ENCODE data around the gene DMBT1.
A peak's percentile ranks its signal among the peaks of the same experiment; 100 is the strongest.

Gene DMBT1

DNA sequence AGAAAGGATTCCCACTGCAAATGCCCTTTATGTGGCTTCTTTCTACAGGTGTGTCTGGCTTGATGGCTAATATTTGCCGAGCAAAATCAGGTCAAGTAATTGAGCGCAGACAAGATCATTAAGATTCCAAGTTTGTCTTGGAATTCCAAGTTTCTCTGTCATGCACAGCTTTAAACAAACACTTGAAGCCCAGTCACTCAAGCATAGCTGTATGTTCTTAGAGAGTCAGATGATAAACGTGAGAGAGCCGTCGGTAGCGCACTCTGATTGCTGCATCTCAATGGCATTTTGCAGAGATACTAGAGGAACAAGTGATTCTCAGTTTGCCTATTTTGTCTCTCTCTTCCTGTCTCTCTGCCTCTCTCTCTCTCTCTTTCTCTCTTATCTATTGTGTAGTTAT, 658 bp downstream of the DMBT1 start:
- no peak for TF ChIP-seq CTCF (IDR thresholded peaks at IDR 0.05; ENCODE audit: low read length, missing control alignments)
- DNase-seq (ENCODE audit: low read depth), result peak; percentile 17
- H3K4me3 ChIP-seq (replicated peaks; ENCODE audit: low read depth, low read length), result no peak overlapping the region

GRCh38 chr10:122561792-122562191, 1.2 kb downstream of the DMBT1 start:
- no peak for DNase-seq (ENCODE audit: low read depth)
- no peak for TF ChIP-seq CTCF (IDR thresholded peaks at IDR 0.05; ENCODE audit: low read length, missing control alignments)
- no peak overlapping the region for H3K4me3 ChIP-seq (replicated peaks; ENCODE audit: low read depth, low read length)

DNA sequence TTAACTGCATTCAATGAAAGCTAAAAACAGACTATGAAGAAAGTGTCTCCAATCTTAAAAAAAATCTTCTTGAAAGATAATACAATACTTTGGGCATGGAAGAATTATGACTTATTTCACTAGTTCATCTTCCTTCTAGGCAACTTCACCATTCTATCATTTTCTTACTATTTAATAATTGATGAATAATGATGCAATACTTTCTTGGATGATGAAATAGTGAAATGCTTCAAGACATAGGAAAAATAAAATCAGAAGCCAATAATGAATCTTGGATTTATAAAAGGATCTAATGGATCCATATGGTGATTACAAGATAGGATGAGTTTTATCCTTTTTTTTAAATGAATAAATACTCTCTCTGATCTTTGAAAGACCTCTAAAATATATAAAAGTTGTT, 4.4 kb downstream of the DMBT1 start:
- DNase-seq (ENCODE audit: low read depth), result no peak
- H3K4me3 ChIP-seq (replicated peaks; ENCODE audit: low read depth, low read length), result no peak overlapping the region
- TF ChIP-seq CTCF (IDR thresholded peaks at IDR 0.05; ENCODE audit: low read length, missing control alignments), result no peak

- peak; percentile 94 for DNase-seq (ENCODE audit: low read depth)
- TF ChIP-seq CTCF (IDR thresholded peaks at IDR 0.05; ENCODE audit: low read length, missing control alignments), result peak; percentile 89
- peak overlapping the region; percentile 37 for H3K4me3 ChIP-seq (replicated peaks; ENCODE audit: low read depth, low read length)
Measured at GRCh38 chr10:122565766-122566206, 5.2 kb downstream of the DMBT1 start.

GRCh38 chr10:122566632-122567031, 6.1 kb downstream of the DMBT1 start:
- DNase-seq (ENCODE audit: low read depth), result no peak
- no peak overlapping the region for H3K4me3 ChIP-seq (replicated peaks; ENCODE audit: low read depth, low read length)
- no peak for TF ChIP-seq CTCF (IDR thresholded peaks at IDR 0.05; ENCODE audit: low read length, missing control alignments)

DNA sequence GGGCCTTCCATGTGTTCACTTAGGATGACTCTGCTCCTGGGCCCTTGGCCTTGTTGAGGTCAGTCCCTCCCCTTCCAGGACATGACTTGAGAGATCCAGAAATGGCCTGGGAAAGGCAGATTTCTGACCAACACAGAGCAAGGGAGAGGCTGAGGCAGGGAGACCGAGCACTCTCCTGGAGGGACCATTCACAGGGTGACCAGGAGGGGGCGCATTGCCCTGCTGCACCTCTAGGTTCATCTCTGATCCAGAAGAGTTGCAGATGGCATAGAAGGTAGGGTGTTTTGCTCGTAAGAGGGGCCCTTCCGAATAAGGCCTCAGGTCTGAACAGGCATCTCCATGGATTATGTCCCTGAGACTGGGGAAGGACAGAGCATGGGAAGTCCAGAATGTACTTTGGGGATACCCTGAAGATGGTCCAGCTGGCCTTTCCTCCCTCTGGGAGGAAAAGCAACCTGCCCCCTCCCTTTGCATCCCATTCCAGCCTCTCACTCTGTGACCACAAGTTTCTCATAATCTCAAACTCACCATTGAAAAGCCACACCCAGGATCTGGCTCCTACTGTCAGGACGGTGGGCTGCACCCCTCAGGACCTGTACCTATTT, 6.6 kb downstream of the DMBT1 start:
- peak; percentile 64 for TF ChIP-seq CTCF (IDR thresholded peaks at IDR 0.05; ENCODE audit: low read length, missing control alignments)
- peak; percentile 35 for DNase-seq (ENCODE audit: low read depth)
- no peak overlapping the region for H3K4me3 ChIP-seq (replicated peaks; ENCODE audit: low read depth, low read length)

DNA sequence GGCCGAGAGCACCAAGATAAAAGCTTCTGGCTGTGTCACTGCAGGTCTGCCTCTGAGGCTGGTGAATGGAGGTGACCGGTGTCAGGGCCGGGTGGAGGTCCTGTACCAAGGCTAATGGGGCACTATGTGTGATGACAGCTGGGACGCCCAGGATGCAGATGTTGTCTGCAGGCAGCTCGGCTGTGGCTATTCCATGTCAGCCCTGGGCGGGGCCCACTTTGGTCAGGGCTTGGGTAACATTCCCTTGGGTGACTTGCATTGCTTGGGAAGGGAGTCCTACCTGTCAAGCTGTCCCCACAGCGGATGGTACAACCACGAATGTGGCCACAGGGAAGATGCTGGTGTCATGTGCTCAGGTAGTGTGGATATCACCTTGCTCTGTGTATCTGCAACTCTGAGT, 8.0 kb downstream of the DMBT1 start:
- no peak overlapping the region for H3K4me3 ChIP-seq (replicated peaks; ENCODE audit: low read depth, low read length)
- no peak for TF ChIP-seq CTCF (IDR thresholded peaks at IDR 0.05; ENCODE audit: low read length, missing control alignments)
- DNase-seq (ENCODE audit: low read depth), result no peak
